ENCODE measurements around the gene CHCHD6.

The CHCHD6 gene

GRCh38 chr3:126984391-126985131 lies 280.5 kb downstream of the CHCHD6 start:
- no peak for DNase-seq (ENCODE audit: low read depth)
- H3K4me3 ChIP-seq (ENCODE audit: low read length) = peak overlapping the region; percentile 64
- TF ChIP-seq CTCF (IDR thresholded peaks at IDR 0.05; ENCODE audit: insufficient read depth, low read depth, low read length, missing control alignments) = no peak

GRCh38 chr3:126985132-126985985 lies 281.3 kb downstream of the CHCHD6 start:
- no peak for DNase-seq (ENCODE audit: low read depth)
- TF ChIP-seq CTCF (IDR thresholded peaks at IDR 0.05; ENCODE audit: insufficient read depth, low read depth, low read length, missing control alignments) = no peak
- peak overlapping the region; percentile 64 for H3K4me3 ChIP-seq (ENCODE audit: low read length)

- no peak overlapping the region for H3K4me3 ChIP-seq (ENCODE audit: low read length)
- DNase-seq (ENCODE audit: low read depth) = peak; percentile 25
Measured at GRCh38 chr3:126986001-126986400, 282.0 kb downstream of the CHCHD6 start.

GRCh38 chr3:126987129-126987528 lies 283.1 kb downstream of the CHCHD6 start:
- DNase-seq (ENCODE audit: low read depth) = no peak
- no peak for TF ChIP-seq CTCF (IDR thresholded peaks at IDR 0.05; ENCODE audit: insufficient read depth, low read depth, low read length, missing control alignments)
- H3K4me3 ChIP-seq (ENCODE audit: low read length) = no peak overlapping the region

More at GRCh38 chr3:126986001-126986400, 282.0 kb downstream of the CHCHD6 start:
- TF ChIP-seq CTCF (IDR thresholded peaks at IDR 0.05; ENCODE audit: insufficient read depth, low read depth, low read length, missing control alignments) = no peak

GRCh38 chr3:126987596-126987995 lies 283.6 kb downstream of the CHCHD6 start:
- TF ChIP-seq CTCF (IDR thresholded peaks at IDR 0.05; ENCODE audit: insufficient read depth, low read depth, low read length, missing control alignments) = no peak
- no peak for DNase-seq (ENCODE audit: low read depth)
- no peak overlapping the region for H3K4me3 ChIP-seq (ENCODE audit: low read length)

- no peak overlapping the region for H3K4me3 ChIP-seq (ENCODE audit: low read length)
- DNase-seq (ENCODE audit: low read depth) = no peak
- TF ChIP-seq CTCF (IDR thresholded peaks at IDR 0.05; ENCODE audit: insufficient read depth, low read depth, low read length, missing control alignments) = no peak
Measured at GRCh38 chr3:126988451-126989021, 284.5 kb downstream of the CHCHD6 start.

Measured in epithelial cell of esophagus (primary cell).